Right renal pelvis (tissue), 4 donors: ENCODE data around the gene TVP23A. TPM values are rescaled to one million over a fixed set of nuclear protein-coding genes. Genes with fewer than 3 reads are reported as not detected.
"Not testable (repeated sequence)": the region's sequence is repeated elsewhere in the genome, so short reads cannot be mapped to it uniquely, and the experiment has no call there.

Source experiments
- DNase-seq, 4 donors: peaks; one replicate each; pipeline ENCODE4 v3.0.0-alpha.2; 2013; ENCODE audit warnings: low read depth in 4 of 4, low spot score in 3 of 4, missing footprints in 1 of 4
- polyA plus RNA-seq, 4 donors: library from polyadenylated mRNA; unstranded; fragments of 120-200 nt; gene quantifications; one replicate each; pipeline ENCODE4 v1.2.1, GENCODE V29; 2013; ENCODE audit not compliant: insufficient read length in 4 of 4

The TVP23A gene
- polyA plus RNA-seq, 4 donors = 3.0 to 4.1 (median 3.7) TPM

GRCh38 chr16:10806698-10807097 lies 11.9 kb downstream of the TVP23A start:
- no peak for DNase-seq

- DNase-seq = no peak
Observed at GRCh38 chr16:10805334-10805733, 13.3 kb downstream of the TVP23A start.

GRCh38 chr16:10799736-10800135 lies 18.9 kb downstream of the TVP23A start:
- no peak for DNase-seq

GRCh38 chr16:10791048-10791447 lies 27.5 kb downstream of the TVP23A start:
- no peak for DNase-seq

GRCh38 chr16:10788630-10789029 lies 30.0 kb downstream of the TVP23A start:
- DNase-seq = not testable (repeated sequence)

GRCh38 chr16:10787304-10787703 lies 31.3 kb downstream of the TVP23A start:
- no peak for DNase-seq

GRCh38 chr16:10782628-10783027 lies 36.0 kb downstream of the TVP23A start:
- no peak for DNase-seq

- DNase-seq = no peak
Observed at GRCh38 chr16:10780628-10781027, 38.0 kb downstream of the TVP23A start.

GRCh38 chr16:10779908-10780307 lies 38.7 kb downstream of the TVP23A start:
- not testable (repeated sequence) for DNase-seq

GRCh38 chr16:10777356-10777755 lies 41.2 kb downstream of the TVP23A start:
- DNase-seq = no peak

- DNase-seq = not testable (repeated sequence)
Observed at GRCh38 chr16:10776923-10777322, 41.7 kb downstream of the TVP23A start.

- no peak for DNase-seq
Observed at GRCh38 chr16:10776280-10776679, 42.3 kb downstream of the TVP23A start.

GRCh38 chr16:10770907-10771306 lies 47.7 kb downstream of the TVP23A start:
- DNase-seq = no peak

- no peak for DNase-seq
Observed at GRCh38 chr16:10769381-10769780, 49.2 kb downstream of the TVP23A start.

GRCh38 chr16:10767127-10767526 lies 51.5 kb downstream of the TVP23A start:
- no peak for DNase-seq

GRCh38 chr16:10765772-10766171 lies 52.8 kb downstream of the TVP23A start:
- no peak for DNase-seq

GRCh38 chr16:10763456-10763855 lies 55.1 kb downstream of the TVP23A start:
- no peak for DNase-seq

- DNase-seq = no peak
Observed at GRCh38 chr16:10762336-10763016, 56.1 kb downstream of the TVP23A start.

GRCh38 chr16:10761373-10761772 lies 57.2 kb downstream of the TVP23A start:
- DNase-seq = no peak

GRCh38 chr16:10760858-10761257 lies 57.7 kb downstream of the TVP23A start:
- no peak for DNase-seq

GRCh38 chr16:10756574-10756973 lies 62.0 kb downstream of the TVP23A start:
- no peak for DNase-seq

- DNase-seq = no peak
Observed at GRCh38 chr16:10754941-10755340, 63.7 kb downstream of the TVP23A start.

- DNase-seq = no peak
Observed at GRCh38 chr16:10753670-10754069, 64.9 kb downstream of the TVP23A start.
